Measurements from ENCODE around the gene PLTP. TPM values are rescaled to one million over a fixed set of nuclear protein-coding genes. Genes with fewer than 3 reads are reported as not detected.
A peak's percentile ranks its signal among the peaks of the same experiment; 100 is the strongest.

The PLTP gene
- total RNA-seq, 1 experiment from 2014 or later, result 42.6 TPM

- Mint-ChIP-seq H3K27me3 (ENCODE audit: insufficient read depth, unreplicated experiment) (no peaks in the 10 kb centered on the region), H3K4me1 (ENCODE audit: low read depth, unreplicated experiment) (peaks cover 36% of the 10 kb centered on the region), H3K36me3 (ENCODE audit: insufficient read depth, unreplicated experiment) (peaks cover 75% of the 10 kb centered on the region), H3K4me3 (ENCODE audit: unreplicated experiment) (peak overlapping the region; percentile 95), H3K27ac (ENCODE audit: unreplicated experiment) (peak overlapping the region; percentile 95), H3K9me3 (ENCODE audit: unreplicated experiment) (no peaks in the 10 kb centered on the region)
- ChIA-PET POLR2A (interaction anchor here (3.1 to 3.2 kb wide), 2 partner anchors 12 to 41 kb away, joined by 34 to 53 read pairs; partner anchors contain the start of genes PCIF1 and ZSWIM1), CTCF (interaction anchor here (1.4 to 4.3 kb wide), 4 partner anchors 12 to 77 kb away, joined by 3 to 49 read pairs (median 20); partner anchors contain the start of genes PCIF1 and ZSWIM1)
- no peak for TF ChIP-seq CTCF (IDR thresholded peaks at IDR 0.05; ENCODE audit: insufficient read depth in 1 of 2, low read depth in 1 of 2, low read length in 1 of 2, severe bottlenecking in 1 of 2, unreplicated experiment in 1 of 2)
- peaks cover 13% of the 10 kb centered on the region for H3K36me3 ChIP-seq (ENCODE audit: control insufficient read depth, insufficient read depth, low read length)
- no peak overlapping the region for H3K4me3 ChIP-seq (ENCODE audit: low read depth, low read length)
- no peaks in the 10 kb centered on the region for H3K27me3 ChIP-seq (replicated peaks; ENCODE audit: control insufficient read depth, insufficient read depth, low read length)
- peaks cover 8% of the 10 kb centered on the region for H3K4me1 ChIP-seq
- no TSS peak for BruUV-seq (replicated peaks)
- H3K9me3 ChIP-seq, result no peaks in the 10 kb centered on the region
- intact Hi-C loops (cut with micrococcal nuclease; ENCODE audit: unreplicated experiment), result loop anchor here (5.0 kb wide), 1 partner anchor 81 kb away; the partner anchor contains the start of gene UBE2C
- peak in 1 of 2 experiments; percentile 44 for DNase-seq
Observed at GRCh38 chr20:45892828-45893500, 19.0 kb downstream of the PLTP start.

GRCh38 chr20:45892049-45892825 is 19.7 kb downstream of the PLTP start:
- POLR2A ChIA-PET, result interaction anchor here (3.1 to 3.2 kb wide), 2 partner anchors 11 to 42 kb away, joined by 34 to 53 read pairs; partner anchors contain the start of genes PCIF1 and ZSWIM1
- Mint-ChIP-seq H3K27me3 (ENCODE audit: insufficient read depth, unreplicated experiment) (no peaks in the 10 kb centered on the region), H3K27ac (ENCODE audit: unreplicated experiment) (peak overlapping the region; percentile 95), H3K9me3 (ENCODE audit: unreplicated experiment) (no peaks in the 10 kb centered on the region), H3K4me1 (ENCODE audit: low read depth, unreplicated experiment) (peaks cover 36% of the 10 kb centered on the region), H3K4me3 (ENCODE audit: unreplicated experiment) (peak overlapping the region; percentile 95), H3K36me3 (ENCODE audit: insufficient read depth, unreplicated experiment) (peaks cover 68% of the 10 kb centered on the region)
- Histone ChIP-seq H3K36me3 (ENCODE audit: control insufficient read depth, insufficient read depth, low read length) (peaks cover 12% of the 10 kb centered on the region), H3K9me3 (no peaks in the 10 kb centered on the region), H3K27me3 (replicated peaks; ENCODE audit: control insufficient read depth, insufficient read depth, low read length) (no peaks in the 10 kb centered on the region), H3K4me3 (ENCODE audit: low read depth, low read length) (peak overlapping the region; percentile 94), H3K4me1 (peaks cover 8% of the 10 kb centered on the region)
- intact Hi-C loops (cut with micrococcal nuclease; ENCODE audit: unreplicated experiment), result loop anchor here (5.0 kb wide), 1 partner anchor 80 kb away; the partner anchor contains the start of gene UBE2C
- CTCF ChIA-PET, result interaction anchor here (1.0 to 4.3 kb wide), 7 partner anchors 11 to 93 kb away, joined by 3 to 49 read pairs (median 5); partner anchors contain the start of genes PCIF1 and ZSWIM1
- peak in 1 of 2 experiments; percentile 21 for TF ChIP-seq CTCF (IDR thresholded peaks at IDR 0.05; ENCODE audit: insufficient read depth in 1 of 2, low read depth in 1 of 2, low read length in 1 of 2, severe bottlenecking in 1 of 2, unreplicated experiment in 1 of 2)
- DNase-seq, result peak in 1 of 2 experiments; percentile 47
- no TSS peak for BruUV-seq (replicated peaks)
